AG20443 (cell line): ENCODE measurements around the gene COL17A1.

ENCODE experiments used
- DNase-seq: peaks from one replicate; pipeline ENCODE4 v3.0.0; 2012; ENCODE audit warnings: low spot score, mixed read lengths

COL17A1 gene

GRCh38 chr10:104032144-104032775 lies 53.4 kb downstream of the COL17A1 start:
- DNase-seq, result peak; percentile 2

- DNase-seq, result no peak
These were observed 54.0 kb downstream of the COL17A1 start for GRCh38 chr10:104031631-104032030.

GRCh38 chr10:104029521-104029860 lies 56.2 kb downstream of the COL17A1 start:
- no peak for DNase-seq

- DNase-seq, result no peak
These were observed 56.7 kb downstream of the COL17A1 start for GRCh38 chr10:104028823-104029520.

- no peak for DNase-seq
These were observed 57.5 kb downstream of the COL17A1 start for GRCh38 chr10:104028146-104028545.

- DNase-seq, result no peak
These were observed 58.9 kb downstream of the COL17A1 start for GRCh38 chr10:104026762-104027161.

- no peak for DNase-seq
These were observed 60.2 kb downstream of the COL17A1 start for GRCh38 chr10:104025524-104025923.

- DNase-seq, result no peak
These were observed 63.7 kb downstream of the COL17A1 start for GRCh38 chr10:104022026-104022425.

GRCh38 chr10:104021246-104021645 lies 64.4 kb downstream of the COL17A1 start:
- DNase-seq, result no peak

- DNase-seq, result no peak
These were observed 65.7 kb downstream of the COL17A1 start for GRCh38 chr10:104020020-104020419.

GRCh38 chr10:104018471-104018870 lies 67.2 kb downstream of the COL17A1 start:
- no peak for DNase-seq

- DNase-seq, result no peak
These were observed 69.0 kb downstream of the COL17A1 start for GRCh38 chr10:104016661-104017060.

- no peak for DNase-seq
These were observed 71.5 kb downstream of the COL17A1 start for GRCh38 chr10:104014176-104014575.

- DNase-seq, result no peak
These were observed 72.2 kb downstream of the COL17A1 start for GRCh38 chr10:104013489-104013888.

GRCh38 chr10:104011904-104012303 lies 73.8 kb downstream of the COL17A1 start:
- DNase-seq, result no peak

- DNase-seq, result no peak
These were observed 80.4 kb downstream of the COL17A1 start for GRCh38 chr10:104005172-104005863.

GRCh38 chr10:104002911-104003310 lies 82.8 kb downstream of the COL17A1 start:
- DNase-seq, result no peak

GRCh38 chr10:103998805-103999204 lies 86.9 kb downstream of the COL17A1 start:
- no peak for DNase-seq

GRCh38 chr10:103995134-103995533 lies 90.5 kb downstream of the COL17A1 start:
- DNase-seq, result no peak

- DNase-seq, result no peak
These were observed 94.1 kb downstream of the COL17A1 start for GRCh38 chr10:103991393-103992128.

- DNase-seq, result no peak
These were observed 95.1 kb downstream of the COL17A1 start for GRCh38 chr10:103990531-103990930.

- no peak for DNase-seq
These were observed 95.6 kb downstream of the COL17A1 start for GRCh38 chr10:103990121-103990520.

- no peak for DNase-seq
These were observed 99.3 kb downstream of the COL17A1 start for GRCh38 chr10:103986360-103986759.
